Panc1 (cell line): ENCODE measurements around the gene CDC25B. TPM values are rescaled to one million over a fixed set of nuclear protein-coding genes. Genes with fewer than 3 reads are reported as not detected.
A peak's percentile ranks its signal among the peaks of the same experiment; 100 is the strongest.

Experiments
- ATAC-seq: fragments of 200-7000 bp; cut with Tn5 transposase; 2 replicates; pipeline ENCODE4 v1.9.1; 2020; ENCODE audit warnings: mild to moderate bottlenecking, moderate library complexity
- BruUV-seq: library from RNA; stranded (reverse); fragments of 400-500 nt; replicated peaks from 2 replicates; lab custom pipeline; 2021; lab: Mats Ljungman, UMichigan
- CTCF ChIA-PET: fragments of 300-600 bp; sonication (Branson Sonifier 250); formaldehyde crosslinking; loops from one replicate; lab custom pipeline; 2022; ENCODE audit warnings: antibody characterized with exemption; lab: Charles Lee
- POLR2A ChIA-PET: fragments of 300-600 bp; sonication (Branson Sonifier 250); formaldehyde crosslinking; loops from one replicate; lab custom pipeline; 2022; ENCODE audit warnings: antibody characterized with exemption; lab: Charles Lee
- DNase-seq: peaks from one replicate; pipeline ENCODE4 v3.0.0-alpha.2; 2010; ENCODE audit warnings: low read depth, low spot score
- H3K27ac ChIP-seq: 2 replicates; pipeline ENCODE4 v1.5.1; 2011; ENCODE audit warnings: mild to moderate bottlenecking, low read length, inconsistent platforms
- H3K27me3 ChIP-seq: fragments of 200-500 bp; sonication (Bioruptor generic); 2 replicates; pipeline ENCODE4 v1.6.0; 2014; ENCODE audit warnings: low read length, inconsistent platforms; ENCODE audit not compliant: control insufficient read depth, insufficient read depth
- H3K36me3 ChIP-seq: fragments of 200-500 bp; sonication (Bioruptor generic); 2 replicates; pipeline ENCODE4 v1.5.1; 2014; ENCODE audit warnings: inconsistent platforms, mild to moderate bottlenecking, low read length, moderate library complexity; ENCODE audit not compliant: control insufficient read depth, insufficient read depth
- H3K4me1 ChIP-seq: 2 replicates; pipeline ENCODE4 v1.5.1; 2011; ENCODE audit warnings: inconsistent platforms, mild to moderate bottlenecking, low read length, moderate library complexity; ENCODE audit not compliant: control insufficient read depth, insufficient read depth
- H3K4me3 ChIP-seq, 2 experiments: 2 replicates each; pipeline ENCODE4 v1.5.1; 2011 to 2012; ENCODE audit warnings: low read depth in 2 of 2, low read length in 2 of 2, mild to moderate bottlenecking in 2 of 2, inconsistent platforms in 1 of 2, moderate library complexity in 1 of 2
- H3K9me3 ChIP-seq: fragments of 200-500 bp; sonication (Bioruptor generic); 2 replicates; pipeline ENCODE4 v1.5.1; 2014; ENCODE audit warnings: low read depth, mild to moderate bottlenecking, inconsistent platforms, low read length, moderate library complexity; ENCODE audit not compliant: control insufficient read depth, insufficient read depth
- CTCF ChIP-seq: fragments of 450-650 bp; IDR thresholded peaks from 2 replicates; pipeline ENCODE4 v1.5.1; 2017; ENCODE audit warnings: mild to moderate bottlenecking
- POLR2AphosphoS5 ChIP-seq: IDR thresholded peaks from 2 replicates; pipeline ENCODE4 v1.6.1; 2012; ENCODE audit warnings: mild to moderate bottlenecking, low read depth, low read length, moderate library complexity
- REST ChIP-seq, 2 experiments: IDR thresholded peaks; 2 replicates each; pipeline ENCODE4 v1.6.1; 2011 to 2012; ENCODE audit warnings: low read depth in 2 of 2, control low read depth in 1 of 2, low read length in 1 of 2, mild to moderate bottlenecking in 1 of 2, moderate library complexity in 1 of 2; ENCODE audit not compliant: insufficient read depth in 1 of 2
- SIN3A ChIP-seq: IDR thresholded peaks from 2 replicates; pipeline ENCODE4 v1.6.1; 2012; ENCODE audit warnings: low read depth, mild to moderate bottlenecking, low read length, moderate library complexity, borderline replicate concordance; ENCODE audit not compliant: insufficient read depth
- TCF7L2 ChIP-seq: IDR thresholded peaks from 2 replicates; pipeline ENCODE4 v1.6.1; 2011; ENCODE audit warnings: mild to moderate bottlenecking, low read depth, low read length, inconsistent platforms
- in situ Hi-C: cut with HindIII; loops from 2 replicates; pipeline ENCODE4 v1.10.0; 2016; ENCODE audit warnings: low sequenced_read_pairs, low pct_unique_long_range_greater_than_20kb
- intact Hi-C: fragments of 100-400 bp; cut with micrococcal nuclease; formaldehyde crosslinking; loops from one replicate; pipeline ENCODE4 v1.10.0; 2022; ENCODE audit not compliant: unreplicated experiment
- total RNA-seq: library from RNA; stranded (reverse); gene quantifications from one replicate; pipeline ENCODE4 v1.2.1, GENCODE V29; 2021; ENCODE audit not compliant: unreplicated experiment

Gene CDC25B
- total RNA-seq, 1 experiment from 2014 or later: 170 TPM

GRCh38 chr20:3767110-3767426, 29.0 kb upstream of the CDC25B start:
- intact Hi-C loops (loop anchor here (5.0 kb wide), 1 partner anchor 90 kb away; no protein-coding TSS in a partner anchor), in situ Hi-C loops (no loop called here)
- CTCF ChIA-PET: interaction anchor here (1.0 to 2.1 kb wide), 3 partner anchors 14 to 90 kb away, joined by 3 to 10 read pairs (median 9); partner anchors contain the start of gene SPEF1
- POLR2A ChIA-PET: interaction anchor here (0.6 to 0.8 kb wide), 2 partner anchors 12 to 70 kb away, joined by 3 to 4 read pairs; no protein-coding TSS in a partner anchor
- no peak for DNase-seq
- Histone ChIP-seq H3K27me3 (no peaks in the 10 kb centered on the region), H3K9me3 (no peaks in the 10 kb centered on the region), H3K36me3 (no peaks in the 10 kb centered on the region; the same call in 1 of the 2 replicates), H3K27ac (peak overlapping the region; percentile 83), H3K4me3 (peak overlapping the region; percentile 86 to 89), H3K4me1 (peaks cover 19% of the 10 kb centered on the region)
- TF ChIP-seq TCF7L2 (no peak), REST (IDR thresholded peaks at IDR 0.05; ENCODE audit: insufficient read depth in 1 of 2, low read depth in 2 of 2, low read length in 1 of 2) (no peak), CTCF (no peak), SIN3A (no peak), POLR2AphosphoS5 (no peak)
- no TSS peak for BruUV-seq
- ATAC-seq: no peak

GRCh38 chr20:3767427-3768341, 28.4 kb upstream of the CDC25B start, which contains the start of gene ADISSP:
Gene ADISSP (minus strand): TSS chr20:3767753. CDS start chr20:3760100, 7,653 bp downstream.
- Histone ChIP-seq H3K27me3 (no peaks in the 10 kb centered on the region), H3K9me3 (no peaks in the 10 kb centered on the region), H3K27ac (peak within 1 kb of the TSS; percentile 90), H3K4me1 (peaks cover 19% of the 10 kb centered on the region), H3K36me3 (no peaks in the 10 kb centered on the region; the same call in 1 of the 2 replicates), H3K4me3 (peak within 1 kb of the TSS; percentile 86 to 89)
- ATAC-seq (peak; percentile 94), DNase-seq (peak; percentile 88)
- no TSS peak for BruUV-seq
- ChIA-PET POLR2A (interaction anchor here (0.5 to 1.0 kb wide), 6 partner anchors 11 to 126 kb away, joined by 3 to 5 read pairs (median 3); no protein-coding TSS in a partner anchor), CTCF (interaction anchor here (0.6 to 2.1 kb wide), 8 partner anchors 10 to 215 kb away, joined by 3 to 10 read pairs (median 4); partner anchors contain the start of gene SPEF1)
- intact Hi-C loops: loop anchor here (5.0 kb wide), 1 partner anchor 90 kb away; no protein-coding TSS in a partner anchor
- in situ Hi-C loops: no loop called here
- TF ChIP-seq POLR2AphosphoS5: peak; percentile 75; the same call in 1 of the 2 replicates
- peak; percentile 83; the same call in 1 of the 2 replicates for TF ChIP-seq SIN3A
- TF ChIP-seq REST (IDR thresholded peaks at IDR 0.05; ENCODE audit: insufficient read depth in 1 of 2, low read depth in 2 of 2, low read length in 1 of 2): no peak
